GM19238 (cell line): ENCODE results near the gene LYPD4.
"Not testable (repeated sequence)": the region's sequence is repeated elsewhere in the genome, so short reads cannot be mapped to it uniquely, and the experiment has no call there.

ENCODE experiments used
- DNase-seq: peaks from one replicate; pipeline ENCODE4 v3.0.0; 2011; ENCODE audit warnings: low spot score; ENCODE audit not compliant: insufficient read length

LYPD4 gene

DNA sequence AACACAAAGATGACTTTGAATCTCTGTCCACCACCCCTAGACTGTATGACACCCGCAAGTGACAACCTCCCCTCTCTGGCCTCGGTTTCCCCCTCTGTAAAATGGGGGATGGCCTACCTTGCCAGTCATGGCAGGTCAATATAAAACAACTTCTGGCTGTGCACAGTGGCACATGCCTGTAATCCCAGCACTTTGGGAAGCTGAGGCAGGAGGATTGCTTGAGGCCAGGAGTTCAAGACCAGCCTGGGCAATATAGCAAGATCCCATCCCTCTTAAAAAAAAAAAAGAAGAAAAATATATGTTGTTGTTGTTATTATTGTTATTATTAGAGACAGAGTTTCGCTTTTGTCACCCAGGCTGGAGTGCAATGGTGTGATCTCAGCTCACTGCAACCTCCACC lies 31.5 kb upstream of the LYPD4 start:
- not testable (repeated sequence) for DNase-seq

DNA sequence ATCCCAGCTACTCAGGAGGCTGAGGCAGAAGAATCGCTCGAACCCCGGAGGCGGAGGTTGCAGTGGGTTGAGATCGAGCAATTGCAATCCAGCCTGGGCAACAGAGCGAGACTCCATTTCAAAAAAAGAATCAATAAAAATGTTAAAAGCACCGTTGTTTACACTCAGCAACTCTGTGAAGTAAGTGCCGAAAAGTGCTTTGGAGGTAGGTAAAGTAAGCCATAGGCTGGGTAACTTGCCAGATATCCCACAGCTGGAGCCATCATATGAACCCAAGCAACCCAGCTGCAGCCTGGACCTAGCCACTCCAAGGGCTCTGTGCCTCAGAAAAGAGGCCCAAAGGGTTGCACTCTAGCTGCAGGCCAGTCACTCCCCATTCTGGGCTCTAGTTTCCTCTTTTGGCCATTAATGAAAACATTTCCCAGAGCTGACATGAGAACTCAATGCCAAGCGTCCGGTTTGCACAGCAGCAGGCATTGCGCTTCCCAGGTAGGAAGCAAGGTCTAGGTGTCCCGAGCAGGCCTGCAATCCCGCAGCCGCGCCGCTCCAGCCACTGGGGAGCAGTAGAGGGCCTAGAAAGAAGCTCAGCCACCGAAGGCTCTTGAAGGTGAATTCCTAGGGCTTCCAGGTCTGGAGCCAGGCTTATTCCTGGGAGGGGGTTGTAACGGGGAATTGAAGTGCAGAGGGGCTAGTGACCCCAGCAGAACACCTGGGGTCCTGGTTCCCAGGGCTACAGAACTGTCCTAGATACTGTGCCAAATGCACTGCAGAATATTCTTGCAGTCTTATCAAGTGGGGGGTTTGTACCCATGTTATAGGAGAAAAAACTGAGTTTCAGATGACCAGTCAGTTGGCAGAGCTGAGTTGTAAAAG lies 28.5 kb upstream of the LYPD4 start:
- DNase-seq, result no peak

DNA sequence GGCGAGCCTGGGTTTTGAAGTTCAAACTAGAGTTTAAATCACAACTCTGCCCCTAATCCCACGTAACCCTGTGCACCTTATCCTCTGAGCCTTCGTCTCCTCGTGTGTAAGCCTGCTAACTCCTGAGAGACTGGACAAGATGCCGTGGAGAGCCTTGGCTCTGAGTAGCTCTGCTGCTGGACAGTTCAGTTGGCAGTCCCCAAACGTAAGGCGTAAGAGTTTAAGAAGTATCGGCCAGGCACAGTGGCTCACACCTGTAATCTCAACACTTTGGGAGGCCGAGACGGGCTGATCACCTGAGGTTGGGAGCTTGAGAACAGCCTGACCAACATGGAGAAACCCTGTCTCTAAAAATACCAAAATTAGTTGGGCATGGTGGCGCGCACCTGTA lies 27.9 kb upstream of the LYPD4 start:
- DNase-seq, result no peak

DNA sequence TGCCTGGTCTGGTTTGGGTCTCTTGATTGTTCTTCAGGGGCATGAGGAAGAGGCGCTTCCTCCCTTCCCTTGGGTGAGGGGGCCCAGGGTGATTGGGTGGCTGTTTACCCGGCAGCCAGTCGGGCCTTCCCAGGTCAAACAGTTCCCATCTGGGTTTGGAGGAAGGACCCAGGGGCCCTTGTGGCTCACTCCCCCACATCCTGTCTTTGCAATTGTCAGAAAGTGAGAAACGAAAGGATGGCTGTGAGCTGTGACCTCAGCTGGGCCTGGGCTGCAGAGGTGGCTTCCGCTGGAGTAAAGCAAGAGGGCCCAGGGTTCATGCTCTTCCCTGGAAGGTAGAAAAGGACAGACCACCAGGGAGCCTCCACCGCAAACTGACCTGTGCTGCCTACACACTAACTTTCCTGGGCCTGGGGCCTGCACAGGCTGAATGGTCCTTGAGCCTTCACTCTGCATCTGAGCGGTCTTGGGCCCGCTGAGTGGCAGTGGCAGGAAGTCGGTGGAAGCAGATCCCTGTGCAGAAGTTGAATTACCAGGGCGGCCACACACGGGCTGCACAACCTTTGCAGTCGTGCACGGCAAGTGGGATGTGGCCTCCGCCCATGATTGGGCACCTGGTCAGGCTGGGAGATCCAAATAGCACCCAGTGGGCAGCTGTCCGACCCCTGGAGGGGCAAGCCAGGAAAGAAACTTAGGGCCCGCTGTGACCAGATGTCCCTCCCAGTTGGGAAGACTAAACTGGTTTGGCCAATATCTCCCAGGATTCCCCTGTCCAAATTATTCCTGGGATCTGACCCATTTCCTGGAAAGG lies 27.3 kb upstream of the LYPD4 start:
- peak; percentile 76 for DNase-seq

DNA sequence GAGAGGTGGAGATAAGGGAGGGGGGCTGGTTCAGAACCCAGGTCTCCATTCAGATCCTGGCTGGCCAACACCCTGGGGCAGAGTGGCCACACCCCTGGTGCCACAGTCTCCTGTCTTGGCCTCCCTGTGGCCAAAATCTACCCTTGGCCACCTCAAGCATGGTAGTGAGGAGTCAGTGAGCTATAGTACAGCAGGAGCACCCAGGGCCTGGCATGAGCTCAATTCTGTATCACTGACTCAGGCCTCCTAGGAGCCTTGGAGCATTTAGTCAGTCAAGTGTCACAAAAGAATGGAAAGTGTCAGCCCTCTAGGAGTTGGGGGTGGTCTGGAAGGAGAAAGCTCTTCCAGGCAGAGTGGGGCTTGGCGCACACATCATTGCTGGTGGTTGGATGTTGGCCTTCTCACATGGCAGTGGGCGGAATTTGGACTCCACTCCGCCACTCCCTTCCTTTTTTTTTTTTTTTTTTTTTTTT lies 26.0 kb upstream of the LYPD4 start:
- DNase-seq, result no peak

DNA sequence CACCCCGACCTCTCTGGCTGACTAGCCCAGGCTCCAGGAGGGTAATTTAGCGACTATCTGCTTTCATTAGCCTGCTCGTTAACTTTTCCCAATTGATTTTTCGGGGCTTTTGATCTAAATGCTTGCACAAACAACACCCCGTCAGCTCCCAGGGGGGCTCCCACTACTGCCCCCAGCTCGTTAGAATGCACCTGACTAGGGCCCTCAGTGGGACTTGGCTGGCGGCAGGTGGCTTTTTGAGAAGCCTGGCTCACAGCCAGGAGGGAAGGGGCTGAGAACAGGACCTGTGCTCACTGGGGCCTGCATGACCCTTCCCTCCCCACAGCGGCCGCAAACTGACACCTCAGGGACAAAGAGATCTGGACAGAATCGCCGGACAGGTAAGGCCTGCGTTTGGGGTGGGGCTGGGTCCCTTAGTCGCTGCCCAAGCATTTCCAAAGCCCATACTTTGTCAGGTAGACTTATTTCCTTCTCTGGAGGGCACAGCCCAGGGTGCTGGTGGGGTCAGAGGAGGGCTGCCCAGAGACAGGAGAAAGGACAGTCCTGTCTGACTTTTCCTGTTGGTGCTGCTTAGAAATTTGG lies 25.0 kb upstream of the LYPD4 start:
- DNase-seq, result no peak

DNA sequence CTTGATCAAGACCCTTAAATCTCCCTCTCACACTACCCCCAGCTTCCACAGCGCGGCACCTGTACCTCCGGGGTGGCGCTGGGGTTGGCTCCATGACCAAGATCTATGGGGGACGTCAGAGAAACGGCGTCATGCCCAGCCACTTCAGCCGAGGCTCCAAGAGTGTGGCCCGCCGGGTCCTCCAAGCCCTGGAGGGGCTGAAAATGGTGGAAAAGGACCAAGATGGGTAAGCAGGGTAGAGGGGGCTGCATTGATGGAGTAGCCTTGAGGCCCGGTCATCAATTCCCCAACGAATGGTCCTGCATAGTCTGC lies 24.5 kb upstream of the LYPD4 start:
- no peak for DNase-seq

DNA sequence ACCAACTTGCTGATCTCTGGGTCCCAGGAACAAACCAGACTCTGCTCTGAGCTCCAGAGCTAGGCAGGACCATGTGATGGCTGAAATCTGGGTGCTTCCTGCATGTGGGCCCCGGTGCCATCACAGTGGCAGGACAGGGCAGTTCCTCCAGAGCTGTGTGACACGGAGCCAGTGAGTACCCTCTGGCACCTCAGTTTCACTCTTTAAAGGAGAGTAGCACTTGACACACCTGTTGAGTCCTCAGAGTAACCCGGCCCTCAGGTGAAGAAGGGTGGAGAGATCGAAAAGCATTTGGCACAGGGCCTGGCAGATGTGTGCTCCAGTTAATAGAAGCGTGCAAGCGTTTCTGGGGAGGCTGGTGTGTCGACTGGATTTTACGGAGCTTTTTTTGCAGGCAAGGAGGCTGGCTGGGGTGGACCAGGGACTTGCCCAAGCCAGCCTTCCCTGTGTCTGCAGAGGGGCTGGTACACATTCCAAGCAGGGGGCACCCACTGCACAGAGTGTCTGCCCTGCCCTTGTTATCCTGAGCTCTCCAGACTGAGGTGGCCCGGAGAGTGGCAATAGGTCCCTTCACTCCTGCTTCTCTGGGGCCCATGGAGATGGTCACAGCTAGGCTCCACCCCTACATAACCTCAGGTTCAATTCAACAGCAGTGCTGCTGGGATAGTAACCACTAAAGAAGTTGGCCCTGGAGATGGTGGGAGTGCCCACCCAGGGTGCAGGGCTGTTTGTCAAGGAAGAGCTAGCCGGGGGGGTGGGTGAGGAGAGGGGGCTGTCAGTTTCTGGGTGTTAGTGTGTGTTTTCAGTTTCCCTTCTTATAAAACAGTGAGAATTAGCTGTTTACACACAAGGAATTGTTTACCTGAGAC lies 23.9 kb upstream of the LYPD4 start:
- DNase-seq, result no peak

DNA sequence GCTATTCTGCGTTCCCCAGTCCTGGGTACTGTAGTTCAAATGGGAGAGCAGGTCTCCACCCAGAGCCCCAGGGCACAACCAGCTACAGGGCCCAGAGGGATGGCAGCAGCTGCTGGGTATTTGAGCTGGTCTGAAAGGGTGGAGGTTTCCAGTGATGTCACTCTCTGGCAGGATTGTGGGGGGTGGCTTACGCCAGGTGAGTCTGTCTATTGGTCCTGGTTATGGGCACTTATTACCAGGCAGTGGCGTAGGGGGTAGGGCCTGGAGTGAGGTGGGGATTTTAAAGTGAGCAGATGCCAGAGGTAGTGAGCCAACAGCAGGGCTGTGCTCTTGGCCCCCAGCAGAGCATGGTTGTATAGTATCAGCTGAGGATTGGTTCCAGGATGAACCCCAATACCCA lies 21.8 kb upstream of the LYPD4 start:
- DNase-seq, result no peak

DNA sequence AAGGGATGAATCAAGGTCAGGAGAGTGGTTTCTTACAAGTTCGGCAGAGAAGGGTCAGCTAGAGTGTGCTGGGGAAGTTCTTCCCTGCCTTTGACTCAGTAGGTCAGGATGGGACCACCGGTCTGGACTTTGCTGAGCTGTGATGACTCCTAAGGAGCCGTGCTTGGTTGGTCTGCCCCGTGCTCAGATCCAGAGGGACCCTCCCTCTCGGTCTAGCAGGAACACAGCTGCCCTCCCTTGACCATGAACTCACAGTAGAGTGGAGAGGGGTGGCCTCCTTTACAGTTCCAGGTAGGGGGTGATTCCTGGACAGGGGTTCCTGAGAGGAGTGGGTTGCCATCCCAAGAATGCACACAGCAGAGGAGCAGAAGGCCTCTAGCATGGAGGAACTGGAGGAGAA lies 19.9 kb upstream of the LYPD4 start:
- DNase-seq, result no peak

DNA sequence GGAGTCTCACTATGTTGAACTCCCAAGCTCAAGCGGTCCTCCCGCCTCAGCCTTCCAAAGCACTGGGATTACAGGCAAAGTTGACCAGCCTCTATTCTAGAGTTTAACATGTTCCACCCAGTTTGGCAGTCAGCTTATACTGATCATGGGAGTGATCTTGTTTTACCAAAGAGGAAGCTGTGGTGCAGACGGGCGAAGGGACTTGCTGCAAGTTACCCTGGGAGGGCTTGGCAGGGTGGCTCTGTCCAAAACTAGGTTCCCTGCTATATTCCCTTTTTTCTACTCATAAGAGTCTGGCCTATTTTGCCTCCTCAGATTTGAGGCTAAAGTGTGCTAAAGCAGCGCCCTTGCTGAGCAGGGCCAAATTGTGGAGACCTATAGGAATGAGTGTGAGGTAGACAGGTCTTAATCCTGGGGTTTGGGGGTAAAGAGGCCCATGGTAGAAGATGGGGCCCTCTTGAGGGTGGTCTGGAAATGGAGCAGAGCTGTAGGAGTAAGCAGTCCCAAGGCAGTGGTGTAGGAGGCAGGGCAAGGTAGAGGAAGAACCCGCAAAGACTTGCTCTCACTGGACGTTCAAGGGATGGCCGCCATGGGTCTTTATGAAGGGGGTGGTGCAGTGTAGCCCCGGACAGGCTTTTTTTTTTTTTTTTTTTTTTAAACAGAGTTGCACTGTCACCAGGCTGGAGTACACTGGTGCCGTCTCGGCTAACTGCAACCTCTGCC lies 18.9 kb upstream of the LYPD4 start:
- no peak for DNase-seq

DNA sequence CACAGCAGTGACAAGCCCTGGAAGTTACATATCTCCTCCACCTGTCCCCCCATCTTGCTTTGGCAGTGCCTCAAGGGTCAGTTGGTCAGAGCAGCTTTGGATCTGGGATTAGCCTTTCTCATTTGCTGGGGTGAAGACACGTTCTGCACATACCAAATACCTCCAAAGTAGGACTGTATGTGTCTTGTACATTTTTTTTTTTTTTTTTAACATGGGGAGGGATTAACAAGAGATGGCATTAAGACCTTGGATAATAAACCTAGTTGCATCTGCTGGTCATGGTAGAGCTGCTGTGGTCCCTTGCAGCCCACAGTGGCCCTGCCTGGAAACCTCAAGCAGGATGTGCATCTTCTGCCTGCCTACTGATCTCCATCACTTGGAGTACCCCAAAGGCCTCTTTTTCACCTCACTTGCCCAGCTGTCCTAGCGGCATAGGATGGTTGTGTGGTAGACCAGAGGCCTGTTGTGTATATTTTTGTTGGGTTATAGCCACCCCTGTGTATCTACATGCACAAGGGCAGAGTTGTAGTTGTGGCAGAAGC lies 18.0 kb upstream of the LYPD4 start:
- DNase-seq, result no peak

DNA sequence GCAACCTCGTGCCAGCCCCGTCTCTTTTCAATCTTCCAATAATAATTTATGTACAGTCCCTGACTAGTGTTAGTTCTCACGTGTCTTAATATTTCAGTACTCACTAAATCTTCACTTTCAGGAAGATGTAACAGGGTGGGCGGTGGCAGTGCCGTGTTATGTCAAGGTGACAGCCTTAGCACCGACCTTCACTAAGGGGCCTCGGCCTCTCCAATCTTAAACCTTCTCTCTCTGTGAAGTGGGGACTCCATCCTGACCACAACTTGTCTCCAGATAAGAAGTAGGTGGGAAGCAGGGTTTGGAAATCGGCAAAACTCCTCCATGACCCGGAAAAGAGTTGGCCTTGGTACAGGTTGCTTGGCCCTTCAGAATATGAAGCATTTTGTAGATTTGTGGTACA lies 17.4 kb upstream of the LYPD4 start:
- no peak for DNase-seq

DNA sequence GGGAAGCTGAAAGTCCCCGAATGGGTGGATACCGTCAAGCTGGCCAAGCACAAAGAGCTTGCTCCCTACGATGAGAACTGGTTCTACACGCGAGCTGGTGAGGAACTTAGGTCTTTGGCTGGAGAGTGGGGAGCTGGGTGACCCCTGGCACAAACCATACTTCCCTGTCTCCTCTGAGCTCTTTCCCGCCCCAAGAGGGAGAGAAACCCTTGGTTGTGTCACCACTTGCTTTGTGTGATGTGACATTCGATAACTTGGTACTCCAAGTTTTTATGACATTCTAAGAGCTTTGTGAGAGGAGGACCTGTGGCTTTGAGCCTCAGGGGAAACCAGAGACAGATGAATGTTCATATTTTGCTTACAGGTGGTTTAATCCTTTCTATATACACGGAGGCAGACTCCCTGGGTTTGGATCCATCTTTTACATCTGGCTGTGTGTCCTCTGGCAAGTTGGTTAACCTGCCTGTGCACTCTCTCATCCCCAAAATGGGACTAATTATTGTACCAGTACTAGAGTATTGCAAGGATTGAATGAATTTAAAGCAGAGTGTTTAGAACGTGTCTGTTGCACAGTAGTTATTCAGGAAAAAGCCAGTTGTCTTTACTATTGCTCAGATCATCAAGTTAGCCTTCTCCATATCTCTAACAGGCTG lies 16.8 kb upstream of the LYPD4 start:
- no peak for DNase-seq

DNA sequence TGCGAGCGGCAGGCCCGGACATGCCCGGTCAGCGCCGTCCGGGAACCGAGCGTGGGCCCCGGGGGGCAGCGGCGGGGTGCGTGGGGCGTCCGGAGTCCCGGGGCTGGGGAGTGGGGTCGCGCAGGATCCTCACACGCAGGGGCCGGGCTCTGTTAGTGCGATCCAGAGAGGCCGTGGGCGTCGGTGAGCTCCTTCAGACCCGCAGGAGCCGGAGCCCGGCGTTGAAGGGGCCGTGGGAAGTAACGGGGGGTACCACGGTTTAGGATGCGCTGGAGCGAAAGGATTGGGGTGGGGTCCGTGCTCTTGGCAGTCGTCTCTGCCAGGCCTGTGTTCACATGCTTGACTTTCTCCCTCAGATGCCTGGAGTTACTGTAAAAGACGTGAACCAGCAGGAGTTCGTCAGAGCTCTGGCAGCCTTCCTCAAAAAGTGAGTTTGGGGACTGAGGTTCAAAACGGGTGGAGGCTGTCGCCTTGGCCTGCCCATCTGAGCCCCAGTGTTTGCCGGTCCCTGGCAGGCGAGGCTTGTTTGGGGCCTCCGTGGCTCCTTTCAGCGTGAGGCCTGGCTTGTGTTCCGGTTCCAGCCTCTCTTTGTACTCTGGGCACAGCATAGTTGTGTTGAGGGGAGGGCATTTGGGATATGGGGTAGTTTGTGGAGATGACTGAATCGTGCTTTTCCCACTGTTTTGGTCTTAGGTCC lies 16.1 kb upstream of the LYPD4 start:
- DNase-seq, result no peak

DNA sequence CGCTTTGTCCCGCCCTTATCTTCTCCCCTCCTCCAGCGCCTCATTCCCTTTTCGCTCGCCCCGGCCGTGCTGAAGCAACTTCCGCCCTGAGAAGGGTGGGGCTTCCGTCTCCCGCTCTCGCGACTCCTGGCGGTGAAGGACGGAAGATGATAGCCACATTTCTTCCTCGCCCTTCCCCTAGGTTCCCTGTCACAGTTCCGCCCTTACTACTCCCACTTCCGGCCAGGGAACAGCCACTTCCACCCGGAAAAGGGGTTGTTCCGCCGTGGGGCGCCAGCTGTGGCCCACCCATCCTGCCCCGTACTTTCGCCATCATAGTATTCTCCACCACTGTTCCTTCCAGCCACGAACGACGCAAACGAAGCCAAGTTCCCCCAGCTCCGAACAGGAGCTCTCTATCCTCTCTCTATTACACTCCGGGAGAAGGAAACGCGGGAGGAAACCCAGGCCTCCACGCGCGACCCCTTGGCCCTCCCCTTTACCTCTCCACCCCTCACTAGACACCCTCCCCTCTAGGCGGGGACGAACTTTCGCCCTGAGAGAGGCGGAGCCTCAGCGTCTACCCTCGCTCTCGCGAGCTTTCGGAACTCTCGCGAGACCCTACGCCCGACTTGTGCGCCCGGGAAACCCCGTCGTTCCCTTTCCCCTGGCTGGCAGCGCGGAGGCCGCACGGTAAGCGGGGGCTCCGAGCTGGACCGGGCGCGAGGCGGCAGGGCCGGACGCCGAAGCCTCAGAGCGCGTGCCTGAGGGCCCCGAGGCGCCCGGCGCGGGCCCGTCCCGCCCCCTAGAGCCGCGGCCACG lies 15.3 kb upstream of the LYPD4 start, which contains the start of gene RPS19:
RPS19 (plus strand) TSS at position 638 of the 801 bp plus-strand sequence. CDS start 520 bp downstream, outside the sequence.
- peak; percentile 94 for DNase-seq

DNA sequence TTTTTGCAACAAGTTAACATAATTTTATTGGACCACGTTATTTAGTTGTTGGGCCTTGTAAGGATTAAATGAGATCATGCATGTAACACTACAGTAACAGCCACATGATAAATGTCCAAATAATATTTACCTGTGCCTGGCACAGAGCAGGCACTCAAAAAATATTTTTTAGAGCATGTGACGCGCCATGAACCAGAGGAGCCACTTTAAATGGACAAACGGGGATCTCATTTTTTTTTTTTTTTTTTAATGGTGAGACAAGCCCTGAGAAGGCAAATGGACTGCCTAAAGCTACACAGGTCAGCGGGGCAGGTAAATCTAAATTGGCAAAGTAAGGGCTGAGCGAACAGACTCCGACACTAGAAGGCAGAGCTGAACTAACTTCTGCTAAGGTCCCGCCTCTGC lies 14.7 kb upstream of the LYPD4 start:
- no peak for DNase-seq

DNA sequence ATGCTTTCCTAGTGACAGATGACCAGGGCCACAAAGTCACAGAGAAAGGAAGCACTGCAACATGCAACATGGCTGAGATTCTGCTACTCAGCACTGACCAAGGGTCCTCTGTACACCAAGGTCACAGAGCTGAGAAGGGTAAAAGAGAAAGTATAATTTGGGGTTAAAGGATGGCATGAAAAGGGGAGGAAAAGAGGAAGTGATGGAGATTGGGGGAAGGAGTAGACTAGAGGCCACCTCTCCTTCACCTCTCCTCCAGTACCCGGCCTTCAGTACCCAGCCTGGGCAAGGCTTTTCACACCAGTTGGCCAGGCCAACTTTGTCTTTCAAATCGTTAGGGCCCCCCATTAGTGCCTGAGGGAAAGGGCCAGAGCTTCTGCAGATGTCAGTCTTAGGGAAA lies 9.3 kb upstream of the LYPD4 start:
- DNase-seq, result no peak
